IMR-90 (cell line): ENCODE results near the gene ATXN1. TPM values are rescaled to one million over a fixed set of nuclear protein-coding genes. Genes with fewer than 3 reads are reported as not detected.

Experiments used
- ATAC-seq: fragments of 200-7000 bp; cut with Tn5 transposase; 2 replicates; pipeline ENCODE4 v1.9.1; 2020; ENCODE audit warnings: low read depth, mild to moderate bottlenecking, moderate library complexity
- BruUV-seq: library from RNA; stranded (reverse); fragments of 400-500 nt; replicated peaks from 2 replicates; lab custom pipeline; 2021; lab: Mats Ljungman, UMichigan
- CTCF ChIA-PET: fragments of 300-600 bp; formaldehyde crosslinking; extraction: SDS; loops from one replicate; lab custom pipeline; 2021; ENCODE audit warnings: antibody characterized with exemption; lab: Yijun Ruan, JAX
- POLR2A ChIA-PET: fragments of 300-600 bp; sonication (Branson Sonifier 250); formaldehyde crosslinking; loops from one replicate; lab custom pipeline; 2022; ENCODE audit warnings: antibody characterized with exemption; ENCODE audit not compliant: unreplicated experiment; lab: Charles Lee
- DNase-seq: peaks from one replicate; pipeline ENCODE4 v3.0.0; 2013
- H2AFZ ChIP-seq: replicated peaks from 2 replicates; pipeline ENCODE3; 2013; ENCODE audit warnings: low read length, mild to moderate bottlenecking; ENCODE audit not compliant: poor library complexity
- H2AK5ac ChIP-seq: 2 replicates; pipeline ENCODE4 v1.6.1; 2013; ENCODE audit warnings: low read depth, low read length, inconsistent platforms
- H2AK9ac ChIP-seq: replicated peaks from 2 replicates; pipeline ENCODE3; 2013; ENCODE audit warnings: mild to moderate bottlenecking, low read depth, low read length, moderate library complexity; ENCODE audit not compliant: poor library complexity
- H2BK120ac ChIP-seq: 2 replicates; pipeline ENCODE4 v1.6.1; 2013; ENCODE audit warnings: low read depth, low read length, inconsistent platforms
- H2BK15ac ChIP-seq: 3 replicates; pipeline ENCODE4 v1.6.1; 2013; ENCODE audit warnings: low read depth, low read length, inconsistent platforms
- H2BK20ac ChIP-seq: 2 replicates; pipeline ENCODE4 v1.6.1; 2013; ENCODE audit warnings: low read depth, mild to moderate bottlenecking, inconsistent platforms, low read length, moderate library complexity
- H2BK5ac ChIP-seq: 2 replicates; pipeline ENCODE4 v1.6.1; 2013; ENCODE audit warnings: mild to moderate bottlenecking, low read depth, low read length, inconsistent platforms; ENCODE audit not compliant: poor library complexity, severe bottlenecking
- H3K14ac ChIP-seq: replicated peaks from 2 replicates; pipeline ENCODE4 v1.6.1; 2013; ENCODE audit warnings: low read depth, low read length, inconsistent platforms
- H3K18ac ChIP-seq: 2 replicates; pipeline ENCODE4 v1.6.1; 2013; ENCODE audit warnings: low read depth, low read length, control low read depth
- H3K23ac ChIP-seq: 2 replicates; pipeline ENCODE4 v1.6.1; 2013; ENCODE audit warnings: low read depth, low read length, inconsistent platforms
- H3K27ac ChIP-seq: 2 replicates; pipeline ENCODE4 v1.5.1; 2013; ENCODE audit warnings: mild to moderate bottlenecking, control low read depth, low read length; ENCODE audit not compliant: insufficient read depth
- H3K27me3 ChIP-seq: 2 replicates; pipeline ENCODE4 v1.6.1; 2013; ENCODE audit warnings: low read length; ENCODE audit not compliant: control insufficient read depth, insufficient read depth
- H3K36me3 ChIP-seq: 2 replicates; pipeline ENCODE4 v1.6.1; 2013; ENCODE audit warnings: low read length, mixed read lengths; ENCODE audit not compliant: control insufficient read depth, insufficient read depth
- H3K4ac ChIP-seq: 2 replicates; pipeline ENCODE4 v1.6.1; 2013; ENCODE audit warnings: low read depth, low read length, inconsistent platforms
- H3K4me1 ChIP-seq: 2 replicates; pipeline ENCODE4 v1.6.1; 2013; ENCODE audit warnings: low read length, mixed read lengths; ENCODE audit not compliant: control insufficient read depth, insufficient read depth
- H3K4me2 ChIP-seq: 2 replicates; pipeline ENCODE4 v1.6.1; 2013; ENCODE audit warnings: low read depth, mild to moderate bottlenecking, control low read depth, low read length, moderate library complexity
- H3K4me3 ChIP-seq: 2 replicates; pipeline ENCODE4 v1.5.1; 2013; ENCODE audit warnings: low read depth, mild to moderate bottlenecking, control low read depth, low read length, moderate library complexity; ENCODE audit not compliant: insufficient read depth
- H3K56ac ChIP-seq: 2 replicates; pipeline ENCODE4 v1.6.1; 2013; ENCODE audit warnings: low read length, inconsistent platforms; ENCODE audit not compliant: insufficient read depth; ENCODE audit errors: extremely low read depth
- H3K79me1 ChIP-seq, 2 experiments: 2 replicates each; pipeline ENCODE4 v1.6.1; 2013; ENCODE audit warnings: low read length in 2 of 2, inconsistent platforms in 1 of 2, low read depth in 1 of 2
- H3K9ac ChIP-seq: 2 replicates; pipeline ENCODE4 v1.6.1; 2013; ENCODE audit warnings: low read depth, low read length, control low read depth
- H3K9me1 ChIP-seq: 2 replicates; pipeline ENCODE4 v1.6.1; 2013; ENCODE audit warnings: low read length, inconsistent platforms; ENCODE audit not compliant: insufficient read depth
- H3K9me3 ChIP-seq: 2 replicates; pipeline ENCODE4 v1.6.1; 2013; ENCODE audit warnings: low read length; ENCODE audit not compliant: control insufficient read depth, insufficient read depth
- H4K20me1 ChIP-seq: 2 replicates; pipeline ENCODE4 v1.6.1; 2013; ENCODE audit warnings: low read length, inconsistent platforms; ENCODE audit not compliant: insufficient read depth
- H4K5ac ChIP-seq: 2 replicates; pipeline ENCODE4 v1.6.1; 2013; ENCODE audit warnings: mild to moderate bottlenecking, low read depth, low read length, control low read depth
- H4K8ac ChIP-seq, 2 experiments: 2 replicates each; pipeline ENCODE4 v1.6.1; 2013; ENCODE audit warnings: low read depth in 2 of 2, low read length in 2 of 2, control low read depth in 1 of 2, inconsistent platforms in 1 of 2
- H4K91ac ChIP-seq: 2 replicates; pipeline ENCODE4 v1.6.1; 2013; ENCODE audit warnings: low read depth, low read length, inconsistent platforms; ENCODE audit not compliant: insufficient read depth
- BHLHE40 ChIP-seq: fragments of 150-350 bp; IDR thresholded peaks from 2 replicates; pipeline ENCODE4 v1.6.1; 2016; ENCODE audit warnings: mild to moderate bottlenecking, low read depth, low read length
- CEBPB ChIP-seq: IDR thresholded peaks from 2 replicates; pipeline ENCODE4 v1.6.1; 2012; ENCODE audit warnings: low read depth, low read length, improper control_type of control experiment
- CHD1 ChIP-seq: IDR thresholded peaks from 2 replicates; pipeline ENCODE4 v1.6.1; 2012; ENCODE audit warnings: low read depth, low read length, improper control_type of control experiment
- ELK1 ChIP-seq: fragments of 150-350 bp; IDR thresholded peaks from 2 replicates; pipeline ENCODE4 v1.6.1; 2016; ENCODE audit warnings: low read depth, mild to moderate bottlenecking, low read length, moderate library complexity, borderline replicate concordance
- FOS ChIP-seq: fragments of 150-350 bp; IDR thresholded peaks from 2 replicates; pipeline ENCODE4 v1.6.1; 2016; ENCODE audit warnings: low read depth, low read length
- MAFK ChIP-seq: IDR thresholded peaks from 2 replicates; pipeline ENCODE4 v1.6.1; 2012; ENCODE audit warnings: low read depth, low read length, improper control_type of control experiment
- MAZ ChIP-seq: IDR thresholded peaks from 2 replicates; pipeline ENCODE4 v1.6.1; 2012; ENCODE audit warnings: low read depth, mild to moderate bottlenecking, low read length, improper control_type of control experiment, moderate library complexity, borderline replicate concordance
- MXI1 ChIP-seq: IDR thresholded peaks from 2 replicates; pipeline ENCODE4 v1.6.1; 2012; ENCODE audit warnings: low read depth, mild to moderate bottlenecking, low read length, moderate library complexity, borderline replicate concordance
- NFE2L2 ChIP-seq: fragments of 150-350 bp; IDR thresholded peaks from 2 replicates; pipeline ENCODE4 v1.6.1; 2016; ENCODE audit warnings: low read depth, mild to moderate bottlenecking, low read length
- POLR2A ChIP-seq: IDR thresholded peaks from 2 replicates; pipeline ENCODE4 v1.6.1; 2012; ENCODE audit warnings: mild to moderate bottlenecking, low read depth, low read length
- RAD21 ChIP-seq: IDR thresholded peaks from 2 replicates; pipeline ENCODE4 v1.6.1; 2012; ENCODE audit warnings: low read length, improper control_type of control experiment
- RCOR1 ChIP-seq: IDR thresholded peaks from 2 replicates; pipeline ENCODE4 v1.6.1; 2012; ENCODE audit warnings: mild to moderate bottlenecking, low read length, improper control_type of control experiment; ENCODE audit not compliant: insufficient replicate concordance
- RFX5 ChIP-seq: IDR thresholded peaks from 2 replicates; pipeline ENCODE4 v1.8.0; 2012; ENCODE audit warnings: low read depth, mild to moderate bottlenecking, low read length, moderate library complexity
- SMC3 ChIP-seq: fragments of 150-350 bp; IDR thresholded peaks from 2 replicates; pipeline ENCODE4 v1.6.1; 2016; ENCODE audit warnings: low read depth, mild to moderate bottlenecking, antibody characterized with exemption, low read length, moderate library complexity
- WGBS, 2 experiments: methylation state at CpG; one replicate each; pipeline versions ENCODE4 v1.1.5 to v1.1.7; 2013; ENCODE audit warnings: missing lambda C conversion rate in 2 of 2; ENCODE audit not compliant: insufficient read length in 1 of 2; ENCODE audit errors: extremely low coverage in 2 of 2; 5-methylcytosine and 5-hydroxymethylcytosine counted together
- dilution Hi-C: fragments of 300-500 bp; cut with HindIII; formaldehyde crosslinking; loops from one replicate; pipeline ENCODE4 v1.14.3; 2018; ENCODE audit warnings: low sequenced_read_pairs; ENCODE audit not compliant: unreplicated experiment
- in situ Hi-C: fragments of 300-500 bp; cut with MboI; formaldehyde crosslinking; loops from 3 replicates; pipeline ENCODE4 v1.14.3; 2019; ENCODE audit warnings: low sequenced_read_pairs, inconsistent platforms, mixed read lengths
- intact Hi-C: fragments of 100-400 bp; cut with micrococcal nuclease; formaldehyde crosslinking; loops from 2 replicates; pipeline ENCODE4 v1.10.0; 2022
- polyA plus RNA-seq, 3 experiments: library from polyadenylated mRNA; depleted of rRNA; stranded (reverse); fragments of >200 nt; gene quantifications; 2 replicates each; pipeline ENCODE4 v1.2.3, GENCODE V29; 2012; ENCODE audit warnings: low replicate concordance in 1 of 3
- total RNA-seq: library from RNA; depleted of rRNA; stranded (reverse); fragments of >200 nt; gene quantifications from 2 replicates; pipeline ENCODE4 v1.2.3, GENCODE V29; 2012
- TF ChIP-seq, protein P1 (sequence below): fragments of 150-350 bp; IDR thresholded peaks from 2 replicates; pipeline ENCODE4 v1.6.1; 2017; ENCODE audit warnings: mild to moderate bottlenecking, antibody characterized with exemption, low read length, low read depth
- TF ChIP-seq, protein P2 (sequence below): conservative IDR thresholded peaks from 2 replicates; pipeline ENCODE4 v1.5.1; 2012; ENCODE audit warnings: mild to moderate bottlenecking, low read depth, low read length, improper control_type of control experiment

Gene ATXN1
- total and polyA plus RNA-seq, 2 of the 4 experiments (the other 2 are of a cell fraction) = 7.3 to 11.1 TPM

- H2BK120ac ChIP-seq = no peak overlapping the region
- no peak overlapping the region for H3K9ac ChIP-seq
- no peak overlapping the region for H3K4ac ChIP-seq
- H3K79me1 ChIP-seq = no peaks in the 10 kb centered on the region
- POLR2A ChIA-PET = interaction anchor here (0.6 kb wide), 1 partner anchor 21 kb away, joined by 3 read pairs; no protein-coding TSS in a partner anchor
- H4K8ac ChIP-seq = no peak overlapping the region
- no peak overlapping the region for H2BK5ac ChIP-seq
- no peak overlapping the region for H2BK20ac ChIP-seq
- H2AFZ ChIP-seq = no peak overlapping the region
- H3K36me3 ChIP-seq = no peaks in the 10 kb centered on the region
- H4K91ac ChIP-seq = no peak overlapping the region
- H3K9me3 ChIP-seq = no peaks in the 10 kb centered on the region
- H3K4me1 ChIP-seq = peaks cover 9% of the 10 kb centered on the region
- no peak overlapping the region for H3K23ac ChIP-seq
- no peak overlapping the region for H2AK5ac ChIP-seq
- H2BK15ac ChIP-seq = no peak overlapping the region
- dilution Hi-C loops (no loop called here), intact Hi-C loops (no loop called here), in situ Hi-C loops (no loop called here)
- no peak overlapping the region for H4K5ac ChIP-seq
- H4K20me1 ChIP-seq = no peaks in the 10 kb centered on the region
- H3K9me1 ChIP-seq = no peaks in the 10 kb centered on the region; the same call in 1 of the 2 replicates
- H2AK9ac ChIP-seq = no peak overlapping the region
- BruUV-seq = no TSS peak
- no peak overlapping the region for H3K27ac ChIP-seq
- H3K4me3 ChIP-seq = no peak overlapping the region
- no peak overlapping the region for H3K18ac ChIP-seq
- H3K4me2 ChIP-seq = no peak overlapping the region
- H3K27me3 ChIP-seq = no peaks in the 10 kb centered on the region
- no peak for ATAC-seq
- TF ChIP-seq RCOR1 (no peak), NFE2L2 (no peak), BHLHE40 (no peak), CEBPB (no peak), MXI1 (no peak), MAFK (no peak), ELK1 (no peak), MAZ (no peak), SMC3 (no peak), RFX5 (no peak), RAD21 (no peak), FOS (no peak), POLR2A (no peak), CHD1 (no peak)
- TF ChIP-seq, protein P1, sequence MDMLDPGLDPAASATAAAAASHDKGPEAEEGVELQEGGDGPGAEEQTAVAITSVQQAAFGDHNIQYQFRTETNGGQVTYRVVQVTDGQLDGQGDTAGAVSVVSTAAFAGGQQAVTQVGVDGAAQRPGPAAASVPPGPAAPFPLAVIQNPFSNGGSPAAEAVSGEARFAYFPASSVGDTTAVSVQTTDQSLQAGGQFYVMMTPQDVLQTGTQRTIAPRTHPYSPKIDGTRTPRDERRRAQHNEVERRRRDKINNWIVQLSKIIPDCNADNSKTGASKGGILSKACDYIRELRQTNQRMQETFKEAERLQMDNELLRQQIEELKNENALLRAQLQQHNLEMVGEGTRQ = no peak
- TF ChIP-seq, protein P2, sequence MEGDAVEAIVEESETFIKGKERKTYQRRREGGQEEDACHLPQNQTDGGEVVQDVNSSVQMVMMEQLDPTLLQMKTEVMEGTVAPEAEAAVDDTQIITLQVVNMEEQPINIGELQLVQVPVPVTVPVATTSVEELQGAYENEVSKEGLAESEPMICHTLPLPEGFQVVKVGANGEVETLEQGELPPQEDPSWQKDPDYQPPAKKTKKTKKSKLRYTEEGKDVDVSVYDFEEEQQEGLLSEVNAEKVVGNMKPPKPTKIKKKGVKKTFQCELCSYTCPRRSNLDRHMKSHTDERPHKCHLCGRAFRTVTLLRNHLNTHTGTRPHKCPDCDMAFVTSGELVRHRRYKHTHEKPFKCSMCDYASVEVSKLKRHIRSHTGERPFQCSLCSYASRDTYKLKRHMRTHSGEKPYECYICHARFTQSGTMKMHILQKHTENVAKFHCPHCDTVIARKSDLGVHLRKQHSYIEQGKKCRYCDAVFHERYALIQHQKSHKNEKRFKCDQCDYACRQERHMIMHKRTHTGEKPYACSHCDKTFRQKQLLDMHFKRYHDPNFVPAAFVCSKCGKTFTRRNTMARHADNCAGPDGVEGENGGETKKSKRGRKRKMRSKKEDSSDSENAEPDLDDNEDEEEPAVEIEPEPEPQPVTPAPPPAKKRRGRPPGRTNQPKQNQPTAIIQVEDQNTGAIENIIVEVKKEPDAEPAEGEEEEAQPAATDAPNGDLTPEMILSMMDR = no peak
- H3K14ac ChIP-seq = no peak overlapping the region
- DNase-seq = no peak
- no CpG with 5 or more reads among the region's 3 CpGs for WGBS, 2 experiments
- CTCF ChIA-PET = no interaction called here
- no peak overlapping the region for H3K56ac ChIP-seq
Observed at GRCh38 chr6:16800341-16800740, 39.1 kb upstream of the ATXN1 start.
